Activated CD4-positive, alpha-beta T cell treated with anti-CD3 and anti-CD28 coated beads for 24 hours (primary cell): ENCODE measurements around the gene TOMM40L.

Source experiments
- DNase-seq, 2 donors: peaks; one replicate each; pipeline ENCODE4 v3.0.0-alpha.2; 2020; ENCODE audit warnings: low read depth in 2 of 2

Gene TOMM40L

GRCh38 chr1:161197560-161198193, 28.2 kb upstream of the TOMM40L start:
- no peak for DNase-seq

- no peak for DNase-seq
Measured at GRCh38 chr1:161198194-161198896, 27.5 kb upstream of the TOMM40L start.

- DNase-seq, result no peak
Measured at GRCh38 chr1:161198897-161199431, 26.9 kb upstream of the TOMM40L start, which contains the start of gene ADAMTS4. Gene ADAMTS4, minus strand, starts transcription at chr1:161199054. Its CDS starts 427 bp downstream, at chr1:161198627.

- DNase-seq, result no peak
Measured at GRCh38 chr1:161199506-161200139, 26.2 kb upstream of the TOMM40L start.

GRCh38 chr1:161200421-161200991, 25.4 kb upstream of the TOMM40L start:
- no peak for DNase-seq

GRCh38 chr1:161200992-161201835, 24.6 kb upstream of the TOMM40L start:
- DNase-seq, result no peak

- peak; percentile 88 to 89 for DNase-seq
Measured at GRCh38 chr1:161201836-161202712, 23.8 kb upstream of the TOMM40L start, which contains the start of gene NDUFS2. Gene NDUFS2, plus strand, starts transcription at chr1:161202367. Its CDS starts 19 bp downstream, at chr1:161202386.

- no peak for DNase-seq
Measured at GRCh38 chr1:161206411-161207140, 19.3 kb upstream of the TOMM40L start.

- no peak for DNase-seq
Measured at GRCh38 chr1:161207173-161207572, 18.7 kb upstream of the TOMM40L start.

- peak; percentile 61 to 64 for DNase-seq
Measured at GRCh38 chr1:161209790-161210409, 16.0 kb upstream of the TOMM40L start.

- no peak for DNase-seq
Measured at GRCh38 chr1:161214369-161214768, 11.5 kb upstream of the TOMM40L start.

- no peak for DNase-seq
Measured at GRCh38 chr1:161215076-161215475, 10.8 kb upstream of the TOMM40L start, which contains the start of gene FCER1G. Gene FCER1G, plus strand, starts transcription at chr1:161215295. Its CDS starts 27 bp downstream, at chr1:161215322.

- no peak for DNase-seq
Measured at GRCh38 chr1:161216945-161217712, 8.7 kb upstream of the TOMM40L start.

- no peak for DNase-seq
Measured at GRCh38 chr1:161217831-161218230, 8.0 kb upstream of the TOMM40L start.

GRCh38 chr1:161218301-161219077, 7.4 kb upstream of the TOMM40L start:
- no peak for DNase-seq

- DNase-seq, result no peak
Measured at GRCh38 chr1:161219078-161219892, 6.6 kb upstream of the TOMM40L start.
